Suprapubic skin (tissue), 4 donors: ENCODE data around the gene RTN4R. TPM values are rescaled to one million over a fixed set of nuclear protein-coding genes. Genes with fewer than 3 reads are reported as not detected.
"Not testable (repeated sequence)": the region's sequence is repeated elsewhere in the genome, so short reads cannot be mapped to it uniquely, and the experiment has no call there.

ENCODE experiments used
- DNase-seq, 2 donors: peaks; one replicate each; pipeline ENCODE4 v3.0.0-alpha.2; 2019; ENCODE audit warnings: low spot score in 2 of 2
- H3K27ac ChIP-seq: fragments of 200-600 bp; sonication (generic); one replicate; pipeline ENCODE4 v1.5.1; 2019
- H3K27me3 ChIP-seq: fragments of 200-600 bp; sonication (generic); one replicate; pipeline ENCODE4 v1.5.1; 2019
- H3K36me3 ChIP-seq: fragments of 200-600 bp; sonication (generic); one replicate; pipeline ENCODE4 v1.5.1; 2019
- H3K4me1 ChIP-seq: fragments of 200-600 bp; sonication (generic); one replicate; pipeline ENCODE4 v1.5.1; 2019
- H3K4me3 ChIP-seq: fragments of 200-600 bp; sonication (generic); one replicate; pipeline ENCODE4 v1.5.1; 2019; ENCODE audit warnings: mild to moderate bottlenecking
- H3K9me3 ChIP-seq: fragments of 200-600 bp; sonication (generic); one replicate; pipeline ENCODE4 v1.5.1; 2019
- CTCF ChIP-seq, 2 donors: fragments of 200-600 bp in 1 of 2; fragments of 450-650 bp in 1 of 2; sonication (generic) in 1 of 2; IDR thresholded peaks; one replicate each; pipeline ENCODE4 v1.5.1; 2016 to 2019; ENCODE audit warnings: antibody characterized with exemption in 2 of 2, mild to moderate bottlenecking in 1 of 2, moderate library complexity in 1 of 2
- EP300 ChIP-seq: sonication (generic); formaldehyde crosslinking; IDR thresholded peaks from one replicate; pipeline ENCODE4 v1.6.1; 2017; ENCODE audit warnings: antibody characterized with exemption
- POLR2A ChIP-seq, 2 donors: fragments of 450-650 bp; IDR thresholded peaks; one replicate each; pipeline ENCODE4 v1.6.1; 2017; ENCODE audit warnings: antibody characterized with exemption in 2 of 2, mild to moderate bottlenecking in 2 of 2, moderate library complexity in 2 of 2
- POLR2AphosphoS5 ChIP-seq, 3 donors: sonication (generic); formaldehyde crosslinking; IDR thresholded peaks; one replicate each; pipeline ENCODE4 v1.6.1; 2017; ENCODE audit warnings: antibody characterized with exemption in 3 of 3
- whole genome bisulfite sequencing: methylation state at CpG from one replicate; pipeline ENCODE4 v1.1.5; 2018; 5-methylcytosine and 5-hydroxymethylcytosine counted together
- total RNA-seq, 4 donors: library from RNA; depleted of rRNA; stranded (reverse); fragments of >200 nt; gene quantifications; one replicate each; pipeline ENCODE4 v1.1.0, GENCODE V29; 2016

The RTN4R gene
- total RNA-seq, 4 donors from 2014 or later, result 5.0 to 12.2 (median 9.2) TPM

GRCh38 chr22:20307448-20308447, 39.6 kb upstream of the RTN4R start:
- WGBS, result 42% methylated on average over 3 of the region's 14 CpGs
- peak; percentile 31 to 47 for DNase-seq
- not testable (repeated sequence) for H3K4me3 ChIP-seq, H3K36me3 ChIP-seq, H3K9me3 ChIP-seq, H3K27ac ChIP-seq, H3K4me1 ChIP-seq
- peaks cover 12% of the 10 kb centered on the region for H3K27me3 ChIP-seq

- peaks cover 20% of the 10 kb centered on the region for H3K27me3 ChIP-seq
- H3K36me3 ChIP-seq, H3K4me1 ChIP-seq, H3K27ac ChIP-seq, H3K9me3 ChIP-seq, H3K4me3 ChIP-seq: not testable (repeated sequence)
- WGBS, result 90% methylated on average over 4 of the region's 21 CpGs
- peak in 1 of 2 donors; percentile 29 for DNase-seq
Observed at GRCh38 chr22:20306646-20307447, 38.7 kb upstream of the RTN4R start.

- Histone ChIP-seq H3K27me3 (peaks cover 25% of the 10 kb centered on the region), H3K36me3 (no peaks in the 10 kb centered on the region), H3K9me3 (no peaks in the 10 kb centered on the region), H3K4me1 (peaks cover 8% of the 10 kb centered on the region), H3K4me3 (no peak overlapping the region), H3K27ac (no peak overlapping the region)
- DNase-seq, result peak in 1 of 2 donors; percentile 52
- 93% methylated on average over 10 of the region's 21 CpGs for WGBS
- TF ChIP-seq POLR2AphosphoS5 (IDR thresholded peaks at IDR 0.05) (no peak), EP300 (no peak), POLR2A (IDR thresholded peaks at IDR 0.05) (no peak), CTCF (IDR thresholded peaks at IDR 0.05) (no peak)
Observed at GRCh38 chr22:20305894-20306645, 38.0 kb upstream of the RTN4R start.

- WGBS, result 85% methylated on average over 4 of the region's 12 CpGs
- H3K9me3 ChIP-seq, H3K36me3 ChIP-seq, H3K4me3 ChIP-seq, H3K4me1 ChIP-seq, DNase-seq, H3K27ac ChIP-seq: not testable (repeated sequence)
- peaks cover 30% of the 10 kb centered on the region for H3K27me3 ChIP-seq
Observed at GRCh38 chr22:20305230-20305893, 37.2 kb upstream of the RTN4R start.

GRCh38 chr22:20304646-20305045, 36.5 kb upstream of the RTN4R start:
- Histone ChIP-seq H3K27me3 (peaks cover 30% of the 10 kb centered on the region), H3K9me3 (no peaks in the 10 kb centered on the region), H3K4me1 (peaks cover 14% of the 10 kb centered on the region), H3K4me3 (no peak overlapping the region), H3K27ac (no peak overlapping the region), H3K36me3 (no peaks in the 10 kb centered on the region)
- DNase-seq, result no peak
- no peak for TF ChIP-seq CTCF (IDR thresholded peaks at IDR 0.05)
- no peak for TF ChIP-seq POLR2A (IDR thresholded peaks at IDR 0.05)
- no peak for TF ChIP-seq EP300
- WGBS, result 75% methylated on average over 6 of the region's 9 CpGs

GRCh38 chr22:20303229-20303534, 35.1 kb upstream of the RTN4R start:
- peaks cover 24% of the 10 kb centered on the region for H3K4me1 ChIP-seq
- H3K4me3 ChIP-seq, H3K9me3 ChIP-seq, H3K27ac ChIP-seq, H3K36me3 ChIP-seq, DNase-seq: not testable (repeated sequence)
- 61% methylated on average over 2 of the region's 7 CpGs for WGBS
- peaks cover 30% of the 10 kb centered on the region for H3K27me3 ChIP-seq
